Measurements from ENCODE around the gene NUMB. TPM values are rescaled to one million over a fixed set of nuclear protein-coding genes. Genes with fewer than 3 reads are reported as not detected.

Gene NUMB
- total and polyA plus RNA-seq, 2 of the 13 experiments (the other 11 are each of a cell fraction or from before 2014, with no cell fraction given), result 20.3 to 71.1 TPM

- TF ChIP-seq, protein P1, sequence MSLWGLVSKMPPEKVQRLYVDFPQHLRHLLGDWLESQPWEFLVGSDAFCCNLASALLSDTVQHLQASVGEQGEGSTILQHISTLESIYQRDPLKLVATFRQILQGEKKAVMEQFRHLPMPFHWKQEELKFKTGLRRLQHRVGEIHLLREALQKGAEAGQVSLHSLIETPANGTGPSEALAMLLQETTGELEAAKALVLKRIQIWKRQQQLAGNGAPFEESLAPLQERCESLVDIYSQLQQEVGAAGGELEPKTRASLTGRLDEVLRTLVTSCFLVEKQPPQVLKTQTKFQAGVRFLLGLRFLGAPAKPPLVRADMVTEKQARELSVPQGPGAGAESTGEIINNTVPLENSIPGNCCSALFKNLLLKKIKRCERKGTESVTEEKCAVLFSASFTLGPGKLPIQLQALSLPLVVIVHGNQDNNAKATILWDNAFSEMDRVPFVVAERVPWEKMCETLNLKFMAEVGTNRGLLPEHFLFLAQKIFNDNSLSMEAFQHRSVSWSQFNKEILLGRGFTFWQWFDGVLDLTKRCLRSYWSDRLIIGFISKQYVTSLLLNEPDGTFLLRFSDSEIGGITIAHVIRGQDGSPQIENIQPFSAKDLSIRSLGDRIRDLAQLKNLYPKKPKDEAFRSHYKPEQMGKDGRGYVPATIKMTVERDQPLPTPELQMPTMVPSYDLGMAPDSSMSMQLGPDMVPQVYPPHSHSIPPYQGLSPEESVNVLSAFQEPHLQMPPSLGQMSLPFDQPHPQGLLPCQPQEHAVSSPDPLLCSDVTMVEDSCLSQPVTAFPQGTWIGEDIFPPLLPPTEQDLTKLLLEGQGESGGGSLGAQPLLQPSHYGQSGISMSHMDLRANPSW (CRISPR knock-in tag; IDR thresholded peaks at IDR 0.05; ENCODE audit: borderline replicate concordance), result no peak
- TF ChIP-seq, protein P2, sequence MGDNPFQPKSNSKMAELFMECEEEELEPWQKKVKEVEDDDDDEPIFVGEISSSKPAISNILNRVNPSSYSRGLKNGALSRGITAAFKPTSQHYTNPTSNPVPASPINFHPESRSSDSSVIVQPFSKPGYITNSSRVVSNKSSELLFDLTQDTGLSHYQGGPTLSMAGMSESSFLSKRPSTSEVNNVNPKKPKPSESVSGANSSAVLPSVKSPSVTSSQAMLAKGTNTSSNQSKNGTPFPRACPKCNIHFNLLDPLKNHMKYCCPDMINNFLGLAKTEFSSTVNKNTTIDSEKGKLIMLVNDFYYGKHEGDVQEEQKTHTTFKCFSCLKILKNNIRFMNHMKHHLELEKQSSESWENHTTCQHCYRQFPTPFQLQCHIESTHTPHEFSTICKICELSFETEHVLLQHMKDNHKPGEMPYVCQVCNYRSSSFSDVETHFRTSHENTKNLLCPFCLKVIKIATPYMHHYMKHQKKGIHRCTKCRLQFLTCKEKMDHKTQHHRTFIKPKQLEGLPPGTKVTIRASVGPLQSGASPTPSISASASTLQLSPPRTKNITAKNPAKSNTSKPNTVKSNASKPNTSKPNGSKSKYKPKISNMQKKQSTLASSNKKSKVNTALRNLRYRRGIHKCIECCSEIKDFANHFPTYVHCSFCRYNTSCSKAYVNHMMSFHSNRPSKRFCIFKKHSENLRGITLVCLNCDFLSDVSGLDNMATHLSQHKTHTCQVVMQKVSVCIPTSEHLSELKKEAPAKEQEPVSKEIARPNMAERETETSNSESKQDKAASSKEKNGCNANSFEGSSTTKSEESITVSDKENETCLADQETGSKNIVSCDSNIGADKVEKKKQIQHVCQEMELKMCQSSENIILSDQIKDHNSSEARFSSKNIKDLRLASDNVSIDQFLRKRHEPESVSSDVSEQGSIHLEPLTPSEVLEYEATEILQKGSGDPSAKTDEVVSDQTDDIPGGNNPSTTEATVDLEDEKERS (CRISPR knock-in tag; IDR thresholded peaks at IDR 0.05), result no peak
- TF ChIP-seq ZNF672 (CRISPR knock-in tag; IDR thresholded peaks at IDR 0.05) (no peak), ZNF530 (CRISPR knock-in tag; IDR thresholded peaks at IDR 0.05; ENCODE audit: low read depth) (no peak), XRCC5 (optimal IDR thresholded peaks at IDR 0.05; ENCODE audit: low read length) (no peak), RXRA (CRISPR knock-in tag; IDR thresholded peaks at IDR 0.05) (0 out of 2 replicates have a peak, but pooled peaks have one; percentile 15), ZNF776 (CRISPR knock-in tag; IDR thresholded peaks at IDR 0.05) (no peak), KDM2A (CRISPR knock-in tag; IDR thresholded peaks at IDR 0.05; ENCODE audit: borderline replicate concordance, low read depth) (peak; percentile 91), NRL (CRISPR knock-in tag; IDR thresholded peaks at IDR 0.05; ENCODE audit: borderline replicate concordance) (no peak), SRSF9 (IDR thresholded peaks at IDR 0.05; ENCODE audit: borderline replicate concordance, insufficient read depth, low read depth, low read length, poor library complexity, severe bottlenecking) (no peak), SATB2 (CRISPR knock-in tag; IDR thresholded peaks at IDR 0.05) (no peak), GATAD2A (CRISPR knock-in tag; IDR thresholded peaks at IDR 0.05) (no peak), ARID2 (CRISPR knock-in tag; IDR thresholded peaks at IDR 0.05; ENCODE audit: borderline replicate concordance) (no peak), ZBTB3 (CRISPR knock-in tag; IDR thresholded peaks at IDR 0.05; ENCODE audit: borderline replicate concordance, low read depth) (no peak), FOXA1 (IDR thresholded peaks at IDR 0.05) (no peak), FOXA1 (CRISPR knock-in tag; IDR thresholded peaks at IDR 0.05) (no peak), KLF13 (CRISPR knock-in tag; IDR thresholded peaks at IDR 0.05) (no peak), MAX (IDR thresholded peaks at IDR 0.05) (peak; percentile 29; the same call in 1 of the 2 replicates), GATA4 (IDR thresholded peaks at IDR 0.05; ENCODE audit: borderline replicate concordance, low read depth) (no peak)
- TF ChIP-seq, protein P3, sequence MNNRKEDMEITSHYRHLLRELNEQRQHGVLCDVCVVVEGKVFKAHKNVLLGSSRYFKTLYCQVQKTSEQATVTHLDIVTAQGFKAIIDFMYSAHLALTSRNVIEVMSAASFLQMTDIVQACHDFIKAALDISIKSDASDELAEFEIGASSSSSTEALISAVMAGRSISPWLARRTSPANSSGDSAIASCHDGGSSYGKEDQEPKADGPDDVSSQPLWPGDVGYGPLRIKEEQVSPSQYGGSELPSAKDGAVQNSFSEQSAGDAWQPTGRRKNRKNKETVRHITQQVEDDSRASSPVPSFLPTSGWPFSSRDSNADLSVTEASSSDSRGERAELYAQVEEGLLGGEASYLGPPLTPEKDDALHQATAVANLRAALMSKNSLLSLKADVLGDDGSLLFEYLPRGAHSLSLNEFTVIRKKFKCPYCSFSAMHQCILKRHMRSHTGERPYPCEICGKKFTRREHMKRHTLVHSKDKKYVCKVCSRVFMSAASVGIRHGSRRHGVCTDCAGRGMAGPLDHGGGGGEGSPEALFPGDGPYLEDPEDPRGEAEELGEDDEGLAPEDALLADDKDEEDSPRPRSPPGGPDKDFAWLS (CRISPR knock-in tag; IDR thresholded peaks at IDR 0.05; ENCODE audit: borderline replicate concordance), result no peak
- TF ChIP-seq, protein P4, sequence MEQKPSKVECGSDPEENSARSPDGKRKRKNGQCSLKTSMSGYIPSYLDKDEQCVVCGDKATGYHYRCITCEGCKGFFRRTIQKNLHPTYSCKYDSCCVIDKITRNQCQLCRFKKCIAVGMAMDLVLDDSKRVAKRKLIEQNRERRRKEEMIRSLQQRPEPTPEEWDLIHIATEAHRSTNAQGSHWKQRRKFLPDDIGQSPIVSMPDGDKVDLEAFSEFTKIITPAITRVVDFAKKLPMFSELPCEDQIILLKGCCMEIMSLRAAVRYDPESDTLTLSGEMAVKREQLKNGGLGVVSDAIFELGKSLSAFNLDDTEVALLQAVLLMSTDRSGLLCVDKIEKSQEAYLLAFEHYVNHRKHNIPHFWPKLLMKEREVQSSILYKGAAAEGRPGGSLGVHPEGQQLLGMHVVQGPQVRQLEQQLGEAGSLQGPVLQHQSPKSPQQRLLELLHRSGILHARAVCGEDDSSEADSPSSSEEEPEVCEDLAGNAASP (CRISPR knock-in tag; IDR thresholded peaks at IDR 0.05; ENCODE audit: borderline replicate concordance), result no peak
These were observed 188.4 kb downstream of the NUMB start (continued) for GRCh38 chr14:73269729-73270531.
